Heart left ventricle (tissue), 13 donors: Measurements from ENCODE around the gene C22orf15.
"Not testable (repeated sequence)": the region's sequence is repeated elsewhere in the genome, so short reads cannot be mapped to it uniquely, and the experiment has no call there.

Experiments used
- POLR2A ChIP-seq, 2 donors: fragments of 450-650 bp; IDR thresholded peaks; one replicate each; pipeline ENCODE4 v1.6.1; 2017; ENCODE audit warnings: antibody characterized with exemption in 2 of 2, mild to moderate bottlenecking in 2 of 2, moderate library complexity in 2 of 2
- TF ChIP-seq, protein P1 (sequence below), 12 donors: fragments of 200-600 bp; sonication (generic) in 4 of 12; IDR thresholded peaks; one replicate each; pipeline versions ENCODE4 v1.5.0 to v1.8.0; 2018 to 2022; ENCODE audit warnings: antibody characterized with exemption in 12 of 12, mild to moderate bottlenecking in 5 of 12
- donor health status: ischemic (EF 13 %, LVEDD 7.1; RV severe dilation, severe dysfunction).
- donor health status: DM: no; HTN: yes; CAD: no.
- donor health status: DM: no; HTN: no; CAD: no.
- donor health status: ischemic (EF 25% LVEDD 6.9; RV normal size, moderate dysfunction).
- donor health status: ischemic (EF 25% LVEDD 5.7; RV mildly dilated, moderate dysfunction).
- donor health status: ischemic (EF 35%, LVEDD 5.7; RV mildly dilated, moderate dysfunction).
- donor health status: nonischemic (EF 11% LVEDD 7.7; RV severe dilation, severe dysfunction).
- donor health status: DM: yes; HTN: yes; CAD: no.
- donor health status: PGD.
- donor health status: ischemic (EF 29% LVEDD 5.4; RV normal size, mild dysfunction).
- donor health status: nonischemic (EF 23%, LVEDD 6.1; RV moderate dilation, normal function).

GRCh38 chr22:23728108-23728507, 34.7 kb upstream of the C22orf15 start:
- TF ChIP-seq, protein P1, sequence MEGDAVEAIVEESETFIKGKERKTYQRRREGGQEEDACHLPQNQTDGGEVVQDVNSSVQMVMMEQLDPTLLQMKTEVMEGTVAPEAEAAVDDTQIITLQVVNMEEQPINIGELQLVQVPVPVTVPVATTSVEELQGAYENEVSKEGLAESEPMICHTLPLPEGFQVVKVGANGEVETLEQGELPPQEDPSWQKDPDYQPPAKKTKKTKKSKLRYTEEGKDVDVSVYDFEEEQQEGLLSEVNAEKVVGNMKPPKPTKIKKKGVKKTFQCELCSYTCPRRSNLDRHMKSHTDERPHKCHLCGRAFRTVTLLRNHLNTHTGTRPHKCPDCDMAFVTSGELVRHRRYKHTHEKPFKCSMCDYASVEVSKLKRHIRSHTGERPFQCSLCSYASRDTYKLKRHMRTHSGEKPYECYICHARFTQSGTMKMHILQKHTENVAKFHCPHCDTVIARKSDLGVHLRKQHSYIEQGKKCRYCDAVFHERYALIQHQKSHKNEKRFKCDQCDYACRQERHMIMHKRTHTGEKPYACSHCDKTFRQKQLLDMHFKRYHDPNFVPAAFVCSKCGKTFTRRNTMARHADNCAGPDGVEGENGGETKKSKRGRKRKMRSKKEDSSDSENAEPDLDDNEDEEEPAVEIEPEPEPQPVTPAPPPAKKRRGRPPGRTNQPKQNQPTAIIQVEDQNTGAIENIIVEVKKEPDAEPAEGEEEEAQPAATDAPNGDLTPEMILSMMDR (IDR thresholded peaks at IDR 0.05), result not testable (repeated sequence)
- not testable (repeated sequence) for TF ChIP-seq POLR2A (IDR thresholded peaks at IDR 0.05)
